ENCODE measurements around the gene SLC35A2.

DNA sequence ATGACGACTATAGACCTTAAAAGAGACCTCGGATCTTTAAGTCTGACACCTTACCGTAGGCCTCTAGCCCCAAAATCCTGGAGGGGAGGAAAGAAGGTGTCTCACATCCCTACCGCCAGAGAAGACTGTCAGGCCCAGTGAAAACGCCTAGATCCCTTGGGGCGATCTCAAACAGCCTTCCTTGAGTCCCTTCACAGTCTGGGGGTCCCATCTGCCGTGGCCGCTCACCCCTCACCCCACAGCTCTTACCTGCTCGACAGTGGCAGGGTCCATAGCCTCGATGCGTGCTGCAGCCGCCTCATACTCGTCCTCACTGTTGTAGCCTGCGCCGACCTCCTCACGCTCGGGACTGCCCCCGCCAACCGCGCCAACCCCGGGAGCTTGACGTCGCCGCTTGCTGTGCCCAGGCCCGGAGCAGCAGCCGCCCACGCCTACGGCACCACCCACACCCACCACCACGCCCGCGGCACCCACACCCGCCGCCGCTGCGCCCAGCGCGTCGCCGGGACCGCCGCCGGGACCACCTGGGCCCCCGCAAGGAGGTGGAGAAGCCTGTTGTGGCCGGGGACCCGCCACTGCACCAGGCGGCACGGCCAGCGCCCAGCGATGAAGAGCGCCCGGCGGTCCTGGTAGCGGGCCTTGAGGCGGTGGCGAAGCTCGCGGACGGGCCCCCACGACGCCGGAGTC, 45.4 kb upstream of the SLC35A2 start:
- TF ChIP-seq, protein P1, sequence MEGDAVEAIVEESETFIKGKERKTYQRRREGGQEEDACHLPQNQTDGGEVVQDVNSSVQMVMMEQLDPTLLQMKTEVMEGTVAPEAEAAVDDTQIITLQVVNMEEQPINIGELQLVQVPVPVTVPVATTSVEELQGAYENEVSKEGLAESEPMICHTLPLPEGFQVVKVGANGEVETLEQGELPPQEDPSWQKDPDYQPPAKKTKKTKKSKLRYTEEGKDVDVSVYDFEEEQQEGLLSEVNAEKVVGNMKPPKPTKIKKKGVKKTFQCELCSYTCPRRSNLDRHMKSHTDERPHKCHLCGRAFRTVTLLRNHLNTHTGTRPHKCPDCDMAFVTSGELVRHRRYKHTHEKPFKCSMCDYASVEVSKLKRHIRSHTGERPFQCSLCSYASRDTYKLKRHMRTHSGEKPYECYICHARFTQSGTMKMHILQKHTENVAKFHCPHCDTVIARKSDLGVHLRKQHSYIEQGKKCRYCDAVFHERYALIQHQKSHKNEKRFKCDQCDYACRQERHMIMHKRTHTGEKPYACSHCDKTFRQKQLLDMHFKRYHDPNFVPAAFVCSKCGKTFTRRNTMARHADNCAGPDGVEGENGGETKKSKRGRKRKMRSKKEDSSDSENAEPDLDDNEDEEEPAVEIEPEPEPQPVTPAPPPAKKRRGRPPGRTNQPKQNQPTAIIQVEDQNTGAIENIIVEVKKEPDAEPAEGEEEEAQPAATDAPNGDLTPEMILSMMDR (IDR thresholded peaks at IDR 0.05) = no peak
- no peak for TF ChIP-seq POLR2A (IDR thresholded peaks at IDR 0.05)

Data from right lobe of liver (tissue), 4 donors.